Lung (tissue), 12 donors: ENCODE data around the gene BACE2. TPM values are rescaled to one million over a fixed set of nuclear protein-coding genes. Genes with fewer than 3 reads are reported as not detected.
"Not testable (repeated sequence)": the region's sequence is repeated elsewhere in the genome, so short reads cannot be mapped to it uniquely, and the experiment has no call there.

ENCODE experiments used
- ATAC-seq: fragments of 200-7000 bp; cut with Tn5 transposase; one replicate; pipeline ENCODE4 v1.9.1; 2020; ENCODE audit warnings: moderate number of reproducible peaks; ENCODE audit not compliant: insufficient read depth, low FRiP score
- DNase-seq, 3 donors: peaks; one replicate each; pipeline ENCODE4 v3.0.0-alpha.2; 2013 to 2017
- H3K27ac ChIP-seq, 2 donors: one replicate each; pipeline ENCODE4 v1.5.1; 2013; ENCODE audit warnings: mild to moderate bottlenecking in 2 of 2, moderate library complexity in 2 of 2, control low read depth in 1 of 2, inconsistent platforms in 1 of 2, low read depth in 1 of 2, low read length in 1 of 2
- H3K27me3 ChIP-seq, 3 donors: one replicate each; pipeline ENCODE4 v1.5.1; 2013; ENCODE audit warnings: low read length in 2 of 3; ENCODE audit not compliant: control insufficient read depth in 3 of 3, insufficient read depth in 3 of 3
- H3K36me3 ChIP-seq, 4 donors: one replicate each; pipeline ENCODE4 v1.5.1; 2013; ENCODE audit warnings: low read length in 4 of 4, mild to moderate bottlenecking in 1 of 4, moderate library complexity in 1 of 4; ENCODE audit not compliant: control insufficient read depth in 4 of 4, insufficient read depth in 4 of 4
- H3K4me1 ChIP-seq, 5 donors: one replicate each; pipeline ENCODE4 v1.5.1; 2013; ENCODE audit warnings: low read length in 5 of 5, mild to moderate bottlenecking in 2 of 5, moderate library complexity in 1 of 5; ENCODE audit not compliant: control insufficient read depth in 5 of 5, insufficient read depth in 5 of 5
- H3K4me3 ChIP-seq: one replicate; pipeline ENCODE4 v1.5.1; 2013; ENCODE audit warnings: mild to moderate bottlenecking, control low read depth, moderate library complexity
- H3K9ac ChIP-seq, 2 donors: one replicate each; pipeline ENCODE4 v1.5.1; 2013; ENCODE audit warnings: low read length in 2 of 2, control low read depth in 1 of 2; ENCODE audit not compliant: insufficient read depth in 1 of 2
- H3K9me3 ChIP-seq, 4 donors: one replicate each; pipeline ENCODE4 v1.5.1; 2013; ENCODE audit warnings: low read length in 3 of 4, mild to moderate bottlenecking in 1 of 4, moderate library complexity in 1 of 4; ENCODE audit not compliant: control insufficient read depth in 4 of 4, insufficient read depth in 3 of 4
- WGBS, 2 donors: extraction: QIAGEN DNeasy Blood & Tissue Kit; methylation state at CpG; one replicate each; pipeline ENCODE4 v1.1.7; 2013; 5-methylcytosine and 5-hydroxymethylcytosine counted together
- polyA plus RNA-seq, 2 donors: library from polyadenylated mRNA; stranded (reverse); fragments of 200-250 nt; gene quantifications; one replicate each; pipeline ENCODE4 v1.2.1, GENCODE V29; 2013
- total RNA-seq, 2 donors: library from RNA; depleted of rRNA in 1 of 2; stranded (reverse); fragments of >200 nt in 1 of 2; gene quantifications; one replicate each; pipeline ENCODE4 v1.2.1, GENCODE V29; 2014 to 2021
- TF ChIP-seq, protein P1 (sequence below): IDR thresholded peaks from 2 replicates; pipeline ENCODE4 v1.5.1; 2012; ENCODE audit warnings: mild to moderate bottlenecking; ENCODE audit errors: control extremely low read depth, extremely low read depth
- donor health status: control.
- donor health status: control.
- donor health status: Bipolar disorder and iron deficiency.
- donor health status: healthy.
- donor health status: DM: yes; HTN: yes; CAD: no.

BACE2 gene
- total and polyA plus RNA-seq, 4 donors, result 9.3 to 49.9 (median 33.8) TPM

DNA sequence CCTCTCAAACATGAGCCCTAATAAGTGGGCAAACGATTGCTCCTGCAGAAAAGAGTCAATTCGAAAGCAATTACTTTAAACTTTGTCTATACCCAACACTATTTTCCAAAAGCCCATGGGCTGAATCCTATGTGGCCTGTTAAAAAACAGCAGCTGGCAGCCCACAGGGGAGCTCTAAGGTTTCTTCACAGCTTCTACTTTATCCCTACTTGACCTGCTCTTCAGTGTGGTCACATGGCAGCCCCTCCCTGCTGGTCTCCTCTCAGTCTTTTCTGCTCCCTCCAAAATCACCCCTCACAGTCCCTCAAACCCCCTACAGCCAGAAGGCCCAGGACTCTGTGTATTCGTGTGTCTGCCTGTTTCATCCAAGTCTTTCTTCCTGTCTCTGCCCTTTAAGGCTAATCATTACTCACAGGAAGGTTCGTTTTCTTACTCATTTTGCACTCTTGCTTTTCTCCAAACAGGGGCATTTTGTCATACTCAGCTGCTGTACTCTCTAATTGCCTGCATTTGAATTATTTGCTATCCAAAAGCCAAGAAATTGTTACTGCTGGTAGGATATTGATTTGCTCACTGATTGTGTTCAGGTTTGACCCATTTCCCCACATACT is 86.2 kb downstream of the BACE2 start:
- no peak overlapping the region for H3K9ac ChIP-seq
- H3K36me3 ChIP-seq, result peaks cover 2 to 22% (median 5%) of the 10 kb centered on the region in 4 donors
- DNase-seq (no peak), ATAC-seq (no peak)
- H3K27ac ChIP-seq, result no peak overlapping the region
- TF ChIP-seq, protein P1, sequence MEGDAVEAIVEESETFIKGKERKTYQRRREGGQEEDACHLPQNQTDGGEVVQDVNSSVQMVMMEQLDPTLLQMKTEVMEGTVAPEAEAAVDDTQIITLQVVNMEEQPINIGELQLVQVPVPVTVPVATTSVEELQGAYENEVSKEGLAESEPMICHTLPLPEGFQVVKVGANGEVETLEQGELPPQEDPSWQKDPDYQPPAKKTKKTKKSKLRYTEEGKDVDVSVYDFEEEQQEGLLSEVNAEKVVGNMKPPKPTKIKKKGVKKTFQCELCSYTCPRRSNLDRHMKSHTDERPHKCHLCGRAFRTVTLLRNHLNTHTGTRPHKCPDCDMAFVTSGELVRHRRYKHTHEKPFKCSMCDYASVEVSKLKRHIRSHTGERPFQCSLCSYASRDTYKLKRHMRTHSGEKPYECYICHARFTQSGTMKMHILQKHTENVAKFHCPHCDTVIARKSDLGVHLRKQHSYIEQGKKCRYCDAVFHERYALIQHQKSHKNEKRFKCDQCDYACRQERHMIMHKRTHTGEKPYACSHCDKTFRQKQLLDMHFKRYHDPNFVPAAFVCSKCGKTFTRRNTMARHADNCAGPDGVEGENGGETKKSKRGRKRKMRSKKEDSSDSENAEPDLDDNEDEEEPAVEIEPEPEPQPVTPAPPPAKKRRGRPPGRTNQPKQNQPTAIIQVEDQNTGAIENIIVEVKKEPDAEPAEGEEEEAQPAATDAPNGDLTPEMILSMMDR, result no peak
- 64 to 67% methylated on average over 4 of the region's 4 CpGs for whole genome bisulfite sequencing, 2 donors
- no peaks in the 10 kb centered on the region for H3K27me3 ChIP-seq
- peaks cover 0 to 10% (median 2%) of the 10 kb centered on the region in 4 donors for H3K9me3 ChIP-seq
- no peak overlapping the region for H3K4me3 ChIP-seq
- peaks cover 0 to 5% (median 0%) of the 10 kb centered on the region in 5 donors for H3K4me1 ChIP-seq

DNA sequence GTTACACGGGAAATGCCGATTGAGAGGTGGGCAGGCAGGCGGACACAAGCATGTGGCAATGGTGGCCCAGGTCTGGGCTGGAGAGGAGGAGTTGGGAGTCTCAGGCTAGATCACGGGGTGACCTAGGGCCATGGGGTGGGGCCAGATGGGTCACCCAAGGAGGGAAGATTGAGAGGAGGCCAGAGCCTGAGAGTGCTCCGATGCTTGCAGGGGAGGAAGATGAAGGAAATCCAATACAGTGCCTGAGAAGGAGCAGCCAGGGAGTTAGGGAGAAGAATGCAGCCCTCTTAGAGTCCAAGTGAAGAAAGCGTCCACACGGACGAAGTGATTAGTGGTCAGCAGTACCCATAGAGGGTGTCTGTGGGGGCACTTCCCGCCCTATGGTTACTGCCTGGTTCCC is 87.2 kb downstream of the BACE2 start:
- no peak for ATAC-seq
- TF ChIP-seq, protein P1, result no peak
- H3K4me1 ChIP-seq, result peaks cover 0 to 6% (median 0%) of the 10 kb centered on the region in 5 donors
- H3K27me3 ChIP-seq, result no peaks in the 10 kb centered on the region
- no peak overlapping the region for H3K9ac ChIP-seq
- no peak overlapping the region for H3K4me3 ChIP-seq
- peaks cover 2 to 22% (median 6%) of the 10 kb centered on the region in 4 donors for H3K36me3 ChIP-seq
- no peak overlapping the region for H3K27ac ChIP-seq
- DNase-seq, result no peak
- WGBS, 2 donors, result 95 to 98% methylated on average over 9 of the region's 9 CpGs
- peaks cover 0 to 10% (median 2%) of the 10 kb centered on the region in 4 donors for H3K9me3 ChIP-seq

DNA sequence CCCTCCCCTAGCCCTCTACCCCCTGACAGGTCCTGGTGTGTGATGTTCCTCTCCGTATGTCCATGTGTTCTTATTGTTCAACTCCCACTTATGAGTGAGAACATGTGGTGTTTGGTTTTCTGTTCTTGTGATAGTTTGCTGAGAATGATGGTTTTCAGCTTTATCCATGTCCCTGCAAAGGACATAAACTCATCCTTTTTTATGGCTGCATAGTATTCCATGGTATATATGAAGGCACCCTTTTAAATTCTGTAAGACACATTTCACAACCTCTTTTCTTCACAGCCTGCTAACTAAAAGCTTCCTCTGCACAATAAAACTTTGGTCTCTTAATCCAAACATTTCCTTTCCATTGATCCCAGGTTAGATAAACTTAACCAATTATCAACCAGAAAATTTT is 88.3 kb downstream of the BACE2 start:
- DNase-seq, ATAC-seq, H3K4me1 ChIP-seq, H3K9ac ChIP-seq, H3K9me3 ChIP-seq, H3K4me3 ChIP-seq, H3K27me3 ChIP-seq, H3K27ac ChIP-seq: not testable (repeated sequence)
- peaks cover 0 to 22% (median 4%) of the 10 kb centered on the region in 4 donors for H3K36me3 ChIP-seq
- WGBS, 2 donors, result 95 to 100% methylated on average over 1 of the region's 1 CpG

DNA sequence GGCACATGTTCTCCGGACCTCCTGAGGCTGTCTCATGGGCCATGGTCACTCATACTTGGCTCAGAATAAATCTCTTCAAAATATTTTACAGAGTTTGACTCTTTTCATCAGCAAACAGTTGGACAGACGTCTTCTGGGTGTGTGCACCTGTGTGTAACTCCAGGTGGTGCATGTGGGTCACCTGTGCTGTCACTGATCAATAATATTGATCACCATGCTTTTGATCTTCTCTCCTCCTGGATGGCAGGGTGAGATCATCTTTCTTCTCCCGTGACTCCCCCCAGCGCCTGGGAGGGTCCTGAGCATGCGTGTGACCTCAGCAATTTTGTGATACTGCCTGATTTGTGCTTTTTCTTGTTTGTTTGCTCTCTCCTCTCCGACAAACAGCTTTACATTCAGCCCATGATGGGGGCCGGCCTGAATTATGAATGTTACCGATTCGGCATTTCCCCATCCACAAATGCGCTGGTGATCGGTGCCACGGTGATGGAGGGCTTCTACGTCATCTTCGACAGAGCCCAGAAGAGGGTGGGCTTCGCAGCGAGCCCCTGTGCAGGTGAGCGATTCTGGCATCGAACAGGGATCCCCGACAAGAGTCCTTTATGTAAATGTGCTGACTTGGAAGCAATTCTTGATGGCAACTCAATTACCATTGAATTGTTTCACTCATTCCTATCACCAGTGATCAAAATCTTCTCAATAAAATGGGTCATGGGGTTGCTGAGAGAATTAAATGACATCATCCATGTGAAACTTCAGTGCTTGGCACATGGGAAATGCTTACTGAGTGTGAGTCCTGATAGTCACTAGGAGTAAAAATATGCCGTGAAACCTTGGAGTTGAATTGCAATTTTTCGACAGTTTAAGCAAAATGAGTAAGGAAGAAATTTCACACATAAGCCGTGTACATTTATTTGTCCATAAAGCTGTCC is 89.1 kb downstream of the BACE2 start:
- no peak for ATAC-seq
- WGBS, 2 donors, result 94 to 96% methylated on average over 22 of the region's 22 CpGs
- H3K9ac ChIP-seq, result no peak overlapping the region
- H3K36me3 ChIP-seq, result peaks cover 0 to 19% (median 4%) of the 10 kb centered on the region in 4 donors
- H3K4me3 ChIP-seq, result no peak overlapping the region
- H3K27me3 ChIP-seq, result no peaks in the 10 kb centered on the region
- H3K27ac ChIP-seq, result no peak overlapping the region
- H3K4me1 ChIP-seq, result peaks cover 0 to 6% (median 0%) of the 10 kb centered on the region in 5 donors
- peaks cover 0 to 8% (median 2%) of the 10 kb centered on the region in 4 donors for H3K9me3 ChIP-seq
- DNase-seq, result no peak
- TF ChIP-seq, protein P1, result no peak
